GM12801 (cell line): ENCODE measurements around the gene SLC16A7.

Experiments used
- TF ChIP-seq, protein P1 (sequence below): IDR thresholded peaks from one replicate; pipeline ENCODE4 v1.5.1; 2011; ENCODE audit warnings: control low read depth; ENCODE audit not compliant: insufficient read length; ENCODE audit errors: extremely low read depth

The SLC16A7 gene

DNA sequence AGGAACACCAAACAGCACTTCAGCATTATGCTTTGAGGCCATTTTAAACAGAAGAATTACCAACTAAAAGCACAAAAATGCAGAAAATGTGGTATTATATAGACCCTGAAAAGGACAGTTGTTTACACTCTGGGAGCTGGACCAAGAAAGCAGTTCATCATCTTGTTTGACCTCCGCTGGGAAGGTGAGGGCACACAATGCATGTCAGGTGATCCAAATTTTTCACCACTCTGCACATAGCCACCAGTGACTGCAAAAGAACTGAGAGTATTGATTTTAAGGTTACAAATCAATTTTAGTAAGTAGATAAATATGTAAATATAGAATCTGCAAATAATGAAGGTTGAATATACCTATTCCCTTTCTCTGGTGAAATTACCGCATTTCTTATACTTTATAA, 119.6 kb downstream of the SLC16A7 start:
- TF ChIP-seq, protein P1, sequence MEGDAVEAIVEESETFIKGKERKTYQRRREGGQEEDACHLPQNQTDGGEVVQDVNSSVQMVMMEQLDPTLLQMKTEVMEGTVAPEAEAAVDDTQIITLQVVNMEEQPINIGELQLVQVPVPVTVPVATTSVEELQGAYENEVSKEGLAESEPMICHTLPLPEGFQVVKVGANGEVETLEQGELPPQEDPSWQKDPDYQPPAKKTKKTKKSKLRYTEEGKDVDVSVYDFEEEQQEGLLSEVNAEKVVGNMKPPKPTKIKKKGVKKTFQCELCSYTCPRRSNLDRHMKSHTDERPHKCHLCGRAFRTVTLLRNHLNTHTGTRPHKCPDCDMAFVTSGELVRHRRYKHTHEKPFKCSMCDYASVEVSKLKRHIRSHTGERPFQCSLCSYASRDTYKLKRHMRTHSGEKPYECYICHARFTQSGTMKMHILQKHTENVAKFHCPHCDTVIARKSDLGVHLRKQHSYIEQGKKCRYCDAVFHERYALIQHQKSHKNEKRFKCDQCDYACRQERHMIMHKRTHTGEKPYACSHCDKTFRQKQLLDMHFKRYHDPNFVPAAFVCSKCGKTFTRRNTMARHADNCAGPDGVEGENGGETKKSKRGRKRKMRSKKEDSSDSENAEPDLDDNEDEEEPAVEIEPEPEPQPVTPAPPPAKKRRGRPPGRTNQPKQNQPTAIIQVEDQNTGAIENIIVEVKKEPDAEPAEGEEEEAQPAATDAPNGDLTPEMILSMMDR: no peak

GRCh38 chr12:59716043-59716442, 120.2 kb downstream of the SLC16A7 start:
- TF ChIP-seq, protein P1: no peak

DNA sequence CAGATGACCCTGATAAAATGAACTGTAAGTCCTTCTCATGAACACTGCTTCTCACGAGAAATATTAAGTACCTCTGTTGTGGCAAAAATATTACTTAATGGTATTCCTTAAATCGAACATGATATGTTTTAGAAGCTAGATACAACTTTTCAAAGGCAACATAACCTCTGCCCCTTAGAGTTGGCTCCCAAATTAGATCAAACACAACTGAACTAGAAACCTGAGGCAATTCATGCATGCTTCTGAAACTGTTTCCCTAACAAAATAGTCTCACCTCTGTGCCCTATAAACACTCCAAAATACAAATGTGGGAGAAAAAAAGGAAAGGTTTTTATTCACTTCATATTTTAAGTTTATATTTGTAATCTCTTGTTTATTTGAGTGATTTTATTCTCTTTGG, 121.6 kb downstream of the SLC16A7 start:
- TF ChIP-seq, protein P1: no peak

- TF ChIP-seq, protein P1: no peak
Measured at GRCh38 chr12:59719701-59720100, 123.9 kb downstream of the SLC16A7 start.

GRCh38 chr12:59723520-59723919, 127.7 kb downstream of the SLC16A7 start:
- TF ChIP-seq, protein P1: no peak

GRCh38 chr12:59724011-59724695, 128.3 kb downstream of the SLC16A7 start:
- TF ChIP-seq, protein P1: no peak

DNA sequence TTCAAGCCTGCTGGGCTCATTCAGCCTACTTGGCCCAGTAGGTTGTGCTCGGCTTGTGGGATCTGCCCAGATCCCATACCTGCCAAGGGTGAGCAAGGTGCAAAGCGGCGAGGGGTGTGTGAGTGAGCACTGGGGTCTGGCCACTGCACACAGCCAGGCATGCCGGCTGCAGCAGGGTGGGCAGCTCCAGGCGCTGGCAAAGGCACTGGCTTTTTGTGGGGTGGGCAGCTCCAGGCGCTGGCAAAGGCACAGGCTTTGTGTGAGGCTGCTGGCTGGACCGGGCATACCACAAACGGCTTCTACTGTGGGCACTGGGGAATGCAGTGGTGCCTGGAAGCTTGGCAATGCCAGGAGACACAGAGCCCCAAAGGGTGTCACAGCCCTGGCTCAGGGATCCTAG, 137.4 kb downstream of the SLC16A7 start:
- TF ChIP-seq, protein P1: no peak
